GM12878 (cell line): ENCODE results near the gene ERC2. TPM values are rescaled to one million over a fixed set of nuclear protein-coding genes. Genes with fewer than 3 reads are reported as not detected.

Experiments
- ATAC-seq: fragments of 200-7000 bp; cut with Tn5 transposase; 3 replicates; pipeline ENCODE4 v1.9.1; 2020; ENCODE audit warnings: mild to moderate bottlenecking, moderate library complexity
- BruUV-seq: library from RNA; stranded (reverse); fragments of 400-500 nt; replicated peaks from 2 replicates; lab custom pipeline; 2021; lab: Mats Ljungman, UMichigan
- CTCF ChIA-PET: fragments of 300-600 bp; sonication (Branson Sonifier 250); formaldehyde crosslinking; extraction: SDS; loops from one replicate; lab custom pipeline; 2021; ENCODE audit warnings: inconsistent platforms; lab: Yijun Ruan, JAX
- POLR2A ChIA-PET: fragments of 350-600 bp; formaldehyde crosslinking; extraction: SDS; loops from one replicate; lab custom pipeline; 2021; ENCODE audit warnings: inconsistent platforms; lab: Charles Lee
- RAD21 ChIA-PET: fragments of 300-600 bp; sonication (Branson Sonifier 250); formaldehyde crosslinking; loops from one replicate; lab custom pipeline; 2023; ENCODE audit warnings: antibody characterized with exemption; ENCODE audit not compliant: unreplicated experiment; lab: Charles Lee
- SMC1A ChIA-PET: fragments of 300-600 bp; sonication (Branson Sonifier 250); formaldehyde crosslinking; loops from one replicate; lab custom pipeline; 2023; ENCODE audit not compliant: unreplicated experiment, uncharacterized antibody; lab: Charles Lee
- DNase-seq: peaks from one replicate; pipeline ENCODE4 v3.0.0-alpha.2; 2011; ENCODE audit warnings: low read depth, low spot score
- FAIRE-seq: peaks from 3 replicates; lab custom pipeline; 2011; peaks lifted over from hg19 to GRCh38; lab: Jason Lieb, UNC
- H2AFZ ChIP-seq: 2 replicates; pipeline ENCODE4 v1.6.0; 2011; ENCODE audit warnings: low read depth, low read length, control low read depth; ENCODE audit not compliant: control insufficient read depth
- H3K27ac ChIP-seq: 2 replicates; pipeline ENCODE4 v1.5.1; 2011; ENCODE audit warnings: control low read depth; ENCODE audit not compliant: control insufficient read depth, insufficient read depth
- H3K27me3 ChIP-seq, 2 experiments: replicated peaks in 1 of 2; 2 replicates each; pipeline versions ENCODE4 v1.6.0 to v1.6.1; 2011; ENCODE audit warnings: low read length in 1 of 2; ENCODE audit not compliant: control insufficient read depth in 2 of 2, insufficient read depth in 2 of 2
- H3K36me3 ChIP-seq, 2 experiments: 2 replicates each; pipeline ENCODE4 v1.5.1; 2011; ENCODE audit warnings: low read length in 1 of 2; ENCODE audit not compliant: control insufficient read depth in 2 of 2, insufficient read depth in 2 of 2
- H3K4me1 ChIP-seq: 2 replicates; pipeline ENCODE4 v1.6.1; 2011; ENCODE audit warnings: mild to moderate bottlenecking, low read length, moderate library complexity, mixed read lengths; ENCODE audit not compliant: control insufficient read depth, insufficient read depth
- H3K4me2 ChIP-seq: 2 replicates; pipeline ENCODE4 v1.6.0; 2011; ENCODE audit warnings: control low read depth; ENCODE audit not compliant: control insufficient read depth, insufficient read depth
- H3K4me3 ChIP-seq: fragments of 200-600 bp; sonication (generic); 2 replicates; pipeline ENCODE4 v1.5.1; 2016
- H3K79me2 ChIP-seq: 2 replicates; pipeline ENCODE4 v1.6.0; 2011; ENCODE audit warnings: low read length; ENCODE audit not compliant: control insufficient read depth, insufficient read depth
- H3K9ac ChIP-seq: 2 replicates; pipeline ENCODE4 v1.8.0; 2011; ENCODE audit warnings: low read length, control low read depth, mixed read lengths; ENCODE audit not compliant: control insufficient read depth, insufficient read depth
- H3K9me3 ChIP-seq: replicated peaks from 3 replicates; pipeline ENCODE4 v1.5.1; 2011; ENCODE audit warnings: mild to moderate bottlenecking, low read length; ENCODE audit not compliant: control insufficient read depth, insufficient read depth
- H4K20me1 ChIP-seq: 2 replicates; pipeline ENCODE4 v1.6.0; 2011; ENCODE audit not compliant: control insufficient read depth, insufficient read depth
- FOXM1 ChIP-seq: IDR thresholded peaks from 2 replicates; pipeline ENCODE4 v1.6.1; 2012; ENCODE audit warnings: low read depth, mild to moderate bottlenecking, inconsistent platforms, low read length, moderate library complexity
- IRF5 ChIP-seq: fragments of 450-650 bp; IDR thresholded peaks from 2 replicates; pipeline ENCODE4 v1.6.1; 2017; ENCODE audit warnings: borderline replicate concordance
- NFYA ChIP-seq: IDR thresholded peaks from 2 replicates; pipeline ENCODE4 v1.6.1; 2011; ENCODE audit warnings: low read depth, mild to moderate bottlenecking, low read length, improper control_type of control experiment, borderline replicate concordance
- PML ChIP-seq: IDR thresholded peaks from 2 replicates; pipeline ENCODE4 v1.6.1; 2012; ENCODE audit warnings: low read length, inconsistent platforms
- POU2F2 ChIP-seq: IDR thresholded peaks from 3 replicates; pipeline ENCODE4 v1.6.1; 2011; ENCODE audit warnings: low read depth, mild to moderate bottlenecking, low read length, borderline replicate concordance
- RB1 ChIP-seq: fragments of 450-650 bp; formaldehyde crosslinking; IDR thresholded peaks from 2 replicates; pipeline ENCODE4 v1.6.1; 2017; ENCODE audit warnings: mild to moderate bottlenecking, borderline replicate concordance
- RBBP5 ChIP-seq: fragments of 200-600 bp; sonication (generic); conservative IDR thresholded peaks from 2 replicates; pipeline ENCODE4 v1.6.1; 2016
- SREBF1 ChIP-seq: IDR thresholded peaks from 2 replicates; pipeline ENCODE4 v1.6.1; 2012; ENCODE audit warnings: mild to moderate bottlenecking, low read length
- TBL1XR1 ChIP-seq: IDR thresholded peaks from 2 replicates; pipeline ENCODE4 v1.6.1; 2012; ENCODE audit warnings: low read depth, low read length, improper control_type of control experiment
- TCF3 ChIP-seq: IDR thresholded peaks from 2 replicates; pipeline ENCODE4 v1.6.1; 2012; ENCODE audit warnings: low read depth, mild to moderate bottlenecking, low read length, borderline replicate concordance; ENCODE audit not compliant: insufficient read depth
- ZBTB11 ChIP-seq: fragments of 450-650 bp; formaldehyde crosslinking; IDR thresholded peaks from 2 replicates; pipeline ENCODE4 v1.5.0; 2022; ENCODE audit warnings: mild to moderate bottlenecking, missing genetic modification characterization
- ZNF217 ChIP-seq: fragments of 450-650 bp; IDR thresholded peaks from 2 replicates; pipeline ENCODE4 v1.6.1; 2017; ENCODE audit warnings: antibody characterized with exemption, mild to moderate bottlenecking
- ZNF592 ChIP-seq: fragments of 450-650 bp; IDR thresholded peaks from 2 replicates; pipeline ENCODE4 v1.6.1; 2017; ENCODE audit warnings: mild to moderate bottlenecking, moderate library complexity
- WGBS: methylation state at CpG from one replicate; pipeline ENCODE4 v1.1.6; 2016; ENCODE audit warnings: low lambda C conversion rate; ENCODE audit not compliant: insufficient replicate concordance, insufficient coverage; ENCODE audit errors: missing lambda C conversion rate; 5-methylcytosine and 5-hydroxymethylcytosine counted together
- in situ Hi-C: fragments of 300-500 bp; cut with MboI; formaldehyde crosslinking; loops from 9 replicates; pipeline ENCODE4 v1.14.3; 2018; ENCODE audit warnings: mixed read lengths
- intact Hi-C: fragments of 100-400 bp; cut with micrococcal nuclease; formaldehyde crosslinking; loops from one replicate; pipeline ENCODE4 v1.14.2; 2022; ENCODE audit not compliant: unreplicated experiment
- polyA plus RNA-seq, 11 experiments: library from polyadenylated mRNA; depleted of rRNA in 4 of 11; unstranded in 6 of 11; stranded (reverse) in 5 of 11; fragments of >200 nt; fragmentation: Nextera tagmentation in 4 of 11; fragmentation: Illumina TruSeq in 1 of 11; extraction: Ambion mirVana in 4 of 11; extraction: Trizol in 1 of 11; gene quantifications; 1 replicate in 1 of 11; 2 replicates in 10 of 11; pipeline versions ENCODE4 v1.2.1 to v1.2.3, GENCODE V29; 2011 to 2016; ENCODE audit warnings: inconsistent platforms in 2 of 11, missing spikeins in 2 of 11, low read depth in 1 of 11
- total RNA-seq, 4 experiments: library from RNA; depleted of rRNA in 3 of 4; stranded (reverse); fragments of >200 nt in 3 of 4; fragmentation: Illumina TruSeq in 1 of 4; extraction: Trizol in 1 of 4; gene quantifications; 2 replicates each; pipeline versions ENCODE4 v1.2.1 to v1.2.3, GENCODE V29; 2013 to 2021

ERC2 gene
- total and polyA plus RNA-seq, 10 of the 15 experiments (the other 5 are each of a cell fraction or from before 2014, with no cell fraction given): 0.06 to 1.4 (median 0.12) TPM; not detected in 3

- TF ChIP-seq IRF5 (no peak), RBBP5 (no peak), ZNF217 (no peak)
These were observed 352.6 kb downstream of the ERC2 start (continued) for GRCh38 chr3:56115698-56116097.

GRCh38 chr3:56115199-56115598 is 353.1 kb downstream of the ERC2 start:
- H2AFZ ChIP-seq: no peak overlapping the region
- no peaks in the 10 kb centered on the region for H4K20me1 ChIP-seq
- no peak overlapping the region for H3K27ac ChIP-seq
- no peak for ATAC-seq
- H3K27me3 ChIP-seq: no peaks in the 10 kb centered on the region; a peak in 1 of 4 replicates
- TF ChIP-seq POU2F2 (no peak), ZNF592 (no peak), FOXM1 (no peak), PML (no peak), TBL1XR1 (no peak), ZBTB11 (CRISPR knock-in tag) (no peak), SREBF1 (no peak), NFYA (no peak), RB1 (no peak), TCF3 (no peak)
- ChIA-PET SMC1A (no interaction called here), CTCF (no interaction called here), POLR2A (no interaction called here), RAD21 (no interaction called here)
- intact Hi-C loops (no loop called here), in situ Hi-C loops (no loop called here)
- no peaks in the 10 kb centered on the region for H3K9me3 ChIP-seq
- 0% methylated on average over 2 of the region's 2 CpGs for WGBS
- no peaks in the 10 kb centered on the region for H3K4me1 ChIP-seq
- H3K4me2 ChIP-seq: no peak overlapping the region
- H3K4me3 ChIP-seq: no peak overlapping the region
- no TSS peak for BruUV-seq
- FAIRE-seq: no peak
- no peaks in the 10 kb centered on the region for H3K36me3 ChIP-seq
- no peak for DNase-seq
- H3K79me2 ChIP-seq: no peaks in the 10 kb centered on the region
- no peak overlapping the region for H3K9ac ChIP-seq
